H9 (cell line): Measurements from ENCODE around the gene IL6ST. TPM values are rescaled to one million over a fixed set of nuclear protein-coding genes. Genes with fewer than 3 reads are reported as not detected.

Source experiments
- DNase-seq: peaks from one replicate; pipeline ENCODE4 v3.0.0-alpha.2; 2017
- H2AFZ ChIP-seq: one replicate; pipeline ENCODE4 v1.6.1; 2013; ENCODE audit warnings: mild to moderate bottlenecking, low read length, control low read depth, moderate library complexity
- H2AK5ac ChIP-seq: 2 replicates; pipeline ENCODE4 v1.6.1; 2013; ENCODE audit warnings: low read length, control low read depth, mixed read lengths; ENCODE audit not compliant: insufficient read length
- H2BK120ac ChIP-seq: one replicate; pipeline ENCODE4 v1.6.1; 2013; ENCODE audit warnings: low read depth, mild to moderate bottlenecking, low read length, control low read depth, inconsistent platforms; ENCODE audit not compliant: poor library complexity, severe bottlenecking
- H2BK12ac ChIP-seq: 2 replicates; pipeline ENCODE4 v1.6.1; 2013; ENCODE audit warnings: low read length, control low read depth, mixed read lengths, low read depth; ENCODE audit not compliant: insufficient read length
- H2BK15ac ChIP-seq: 2 replicates; pipeline ENCODE4 v1.6.1; 2013; ENCODE audit warnings: low read depth, low read length, control low read depth
- H2BK20ac ChIP-seq: one replicate; pipeline ENCODE4 v1.6.1; 2013; ENCODE audit warnings: low read depth, mild to moderate bottlenecking, low read length, control low read depth, inconsistent platforms; ENCODE audit not compliant: poor library complexity, severe bottlenecking
- H2BK5ac ChIP-seq: 2 replicates; pipeline ENCODE4 v1.6.1; 2013; ENCODE audit warnings: low read length, control low read depth, mixed read lengths; ENCODE audit not compliant: insufficient read length
- H3K14ac ChIP-seq: 2 replicates; pipeline ENCODE4 v1.6.1; 2013; ENCODE audit warnings: low read length, control low read depth; ENCODE audit not compliant: insufficient read depth
- H3K18ac ChIP-seq: 2 replicates; pipeline ENCODE4 v1.6.1; 2013; ENCODE audit warnings: low read depth, mild to moderate bottlenecking, mixed read lengths, low read length, control low read depth; ENCODE audit not compliant: insufficient read length
- H3K23ac ChIP-seq: 2 replicates; pipeline ENCODE4 v1.6.1; 2013; ENCODE audit warnings: low read length, control low read depth, mixed read lengths, low read depth; ENCODE audit not compliant: insufficient read length
- H3K23me2 ChIP-seq: 2 replicates; pipeline ENCODE4 v1.6.1; 2013; ENCODE audit warnings: low read depth, mild to moderate bottlenecking, mixed read lengths, low read length, control low read depth; ENCODE audit not compliant: insufficient read length, poor library complexity, severe bottlenecking
- H3K27ac ChIP-seq: 2 replicates; pipeline ENCODE4 v1.5.1; 2013; ENCODE audit warnings: low read length, control low read depth, mixed read lengths, low read depth; ENCODE audit not compliant: insufficient read length
- H3K27me3 ChIP-seq: 2 replicates; pipeline ENCODE4 v1.6.1; 2013; ENCODE audit warnings: low read length, control low read depth, inconsistent platforms; ENCODE audit not compliant: insufficient read depth
- H3K4ac ChIP-seq: 2 replicates; pipeline ENCODE4 v1.6.1; 2013; ENCODE audit warnings: low read depth, mild to moderate bottlenecking, control low read depth, inconsistent platforms, low read length, moderate library complexity
- H3K4me1 ChIP-seq: 2 replicates; pipeline ENCODE4 v1.6.1; 2013; ENCODE audit warnings: low read length, control low read depth, inconsistent platforms; ENCODE audit not compliant: insufficient read depth
- H3K4me2 ChIP-seq: 2 replicates; pipeline ENCODE4 v1.6.1; 2013; ENCODE audit warnings: low read length, control low read depth, mixed read lengths; ENCODE audit not compliant: insufficient read length, insufficient read depth
- H3K56ac ChIP-seq: 2 replicates; pipeline ENCODE4 v1.6.1; 2013; ENCODE audit warnings: low read depth, mild to moderate bottlenecking, mixed read lengths, low read length, control low read depth; ENCODE audit not compliant: insufficient read length
- H3K79me1 ChIP-seq: 2 replicates; pipeline ENCODE4 v1.6.1; 2013; ENCODE audit warnings: low read depth, mild to moderate bottlenecking, moderate library complexity, low read length, control low read depth, inconsistent platforms; ENCODE audit not compliant: insufficient read depth, poor library complexity, severe bottlenecking
- H3K79me2 ChIP-seq: 2 replicates; pipeline ENCODE4 v1.6.1; 2013; ENCODE audit warnings: low read length, control low read depth, inconsistent platforms; ENCODE audit not compliant: insufficient read depth
- H3K9ac ChIP-seq: 2 replicates; pipeline ENCODE4 v1.6.1; 2013; ENCODE audit warnings: low read length, control low read depth, mixed read lengths; ENCODE audit not compliant: insufficient read length; ENCODE audit errors: extremely low read depth
- H3K9me3 ChIP-seq: one replicate; pipeline ENCODE4 v1.6.1; 2013; ENCODE audit warnings: low read depth, low read length, inconsistent platforms; ENCODE audit not compliant: control insufficient read depth
- H3T11ph ChIP-seq: one replicate; pipeline ENCODE4 v1.6.1; 2013; ENCODE audit warnings: mild to moderate bottlenecking, low read length, control low read depth, inconsistent platforms
- H4K20me1 ChIP-seq: one replicate; pipeline ENCODE4 v1.6.1; 2013; ENCODE audit not compliant: control insufficient read depth, insufficient read length, insufficient read depth
- H4K5ac ChIP-seq: 2 replicates; pipeline ENCODE4 v1.6.1; 2013; ENCODE audit warnings: low read depth, mild to moderate bottlenecking, mixed read lengths, low read length, control low read depth; ENCODE audit not compliant: insufficient read length
- H4K8ac ChIP-seq: replicated peaks from 2 replicates; pipeline ENCODE4 v1.6.1; 2013; ENCODE audit warnings: low read length, control low read depth, mixed read lengths, low read depth; ENCODE audit not compliant: insufficient read length
- H4K91ac ChIP-seq: 2 replicates; pipeline ENCODE4 v1.6.1; 2013; ENCODE audit warnings: low read depth, mild to moderate bottlenecking, moderate library complexity, mixed read lengths, low read length, control low read depth; ENCODE audit not compliant: insufficient read length
- H3K27ac Mint-ChIP-seq, 3 experiments: 2 replicates in 2 of 3; 3 replicates in 1 of 3; pipeline ENCODE4 v1.8.0; 2020 to 2021; ENCODE audit warnings: mixed read lengths in 3 of 3, mild to moderate bottlenecking in 1 of 3, moderate library complexity in 1 of 3
- H3K27me3 Mint-ChIP-seq: 2 replicates; pipeline ENCODE4 v1.8.0; 2021; ENCODE audit warnings: low read depth, mild to moderate bottlenecking, moderate library complexity, mixed read lengths
- H3K36me3 Mint-ChIP-seq, 3 experiments: 2 replicates in 2 of 3; 3 replicates in 1 of 3; pipeline ENCODE4 v1.8.0; 2020 to 2021; ENCODE audit warnings: low read depth in 3 of 3, mixed read lengths in 3 of 3; ENCODE audit not compliant: insufficient read depth in 1 of 3
- H3K4me1 Mint-ChIP-seq, 2 experiments: 2 replicates each; pipeline ENCODE4 v1.8.0; 2020; ENCODE audit warnings: mixed read lengths in 2 of 2
- H3K4me3 Mint-ChIP-seq, 2 experiments: 2 replicates in 1 of 2; 3 replicates in 1 of 2; pipeline ENCODE4 v1.8.0; 2020 to 2021; ENCODE audit warnings: mild to moderate bottlenecking in 2 of 2, mixed read lengths in 2 of 2, moderate library complexity in 1 of 2
- H3K9me3 Mint-ChIP-seq, 2 experiments: 2 replicates in 1 of 2; 3 replicates in 1 of 2; pipeline ENCODE4 v1.8.0; 2020; ENCODE audit warnings: mild to moderate bottlenecking in 2 of 2, mixed read lengths in 2 of 2, moderate library complexity in 1 of 2
- CTCF ChIP-seq: fragments of 200-600 bp; sonication (generic); conservative IDR thresholded peaks from 3 replicates; pipeline ENCODE4 v1.8.0; 2021; ENCODE audit warnings: antibody characterized with exemption, mild to moderate bottlenecking
- WGBS: extraction: QIAGEN DNeasy Blood & Tissue Kit; methylation state at CpG from one replicate; pipeline ENCODE4 v1.1.7; 2013; ENCODE audit warnings: missing lambda C conversion rate, low lambda C conversion rate, mixed read lengths; ENCODE audit not compliant: insufficient read length; ENCODE audit errors: extremely low coverage; 5-methylcytosine and 5-hydroxymethylcytosine counted together
- total RNA-seq: library from RNA; stranded (reverse); gene quantifications from 2 replicates; pipeline ENCODE4 v1.2.1, GENCODE V29; 2021

IL6ST gene
- total RNA-seq, 1 experiment from 2014 or later: 11.1 TPM

- Histone ChIP-seq H2BK20ac (no peak overlapping the region), H4K8ac (no peak overlapping the region)
These were observed 98.1 kb downstream of the IL6ST start for GRCh38 chr5:55896663-55897062.

More at GRCh38 chr5:55896663-55897062, 98.1 kb downstream of the IL6ST start:
- no peaks in the 10 kb centered on the region; a peak in 1 of 7 replicates for H3K36me3 Mint-ChIP-seq
- Histone ChIP-seq H2BK120ac (no peak overlapping the region), H2BK5ac (no peak overlapping the region), H3K4ac (no peak overlapping the region), H3K4me2 (no peak overlapping the region), H3K9ac (no peak overlapping the region), H4K5ac (no peak overlapping the region), H2AK5ac (no peak overlapping the region), H3K27ac (no peak overlapping the region), H3K23ac (no peak overlapping the region), H3K56ac (no peak overlapping the region), H2BK15ac (no peak overlapping the region), H3K14ac (no peak overlapping the region), H4K20me1 (no peaks in the 10 kb centered on the region), H3K18ac (no peak overlapping the region), H3K79me2 (no peaks in the 10 kb centered on the region), H3K79me1 (no peaks in the 10 kb centered on the region), H4K91ac (no peak overlapping the region), H3K23me2 (no peaks in the 10 kb centered on the region), H3K9me3 (no peaks in the 10 kb centered on the region), H3K4me1 (no peaks in the 10 kb centered on the region), H2BK12ac (no peak overlapping the region), H3K27me3 (no peaks in the 10 kb centered on the region), H2AFZ (no peak overlapping the region), H3T11ph (no peak overlapping the region)
- H3K27me3 Mint-ChIP-seq: peaks cover 2% of the 10 kb centered on the region
- no peak for TF ChIP-seq CTCF
- no peak overlapping the region for H3K27ac Mint-ChIP-seq
- 0 out of 5 replicates have a peak, but pooled peaks cover 0 to 2% of the 10 kb centered on the region in 2 experiments for H3K9me3 Mint-ChIP-seq
- H3K4me3 Mint-ChIP-seq: no peak overlapping the region
- DNase-seq: no peak
- no peaks in the 10 kb centered on the region; a peak in 1 of 4 replicates for H3K4me1 Mint-ChIP-seq
- WGBS: no CpG with 5 or more reads among the region's 2 CpGs
